Measurements from ENCODE around the gene CLIP2. TPM values are rescaled to one million over a fixed set of nuclear protein-coding genes. Genes with fewer than 3 reads are reported as not detected.
A peak's percentile ranks its signal among the peaks of the same experiment; 100 is the strongest.

CLIP2 gene
- total RNA-seq, 1 donor: 70.9 TPM

DNA sequence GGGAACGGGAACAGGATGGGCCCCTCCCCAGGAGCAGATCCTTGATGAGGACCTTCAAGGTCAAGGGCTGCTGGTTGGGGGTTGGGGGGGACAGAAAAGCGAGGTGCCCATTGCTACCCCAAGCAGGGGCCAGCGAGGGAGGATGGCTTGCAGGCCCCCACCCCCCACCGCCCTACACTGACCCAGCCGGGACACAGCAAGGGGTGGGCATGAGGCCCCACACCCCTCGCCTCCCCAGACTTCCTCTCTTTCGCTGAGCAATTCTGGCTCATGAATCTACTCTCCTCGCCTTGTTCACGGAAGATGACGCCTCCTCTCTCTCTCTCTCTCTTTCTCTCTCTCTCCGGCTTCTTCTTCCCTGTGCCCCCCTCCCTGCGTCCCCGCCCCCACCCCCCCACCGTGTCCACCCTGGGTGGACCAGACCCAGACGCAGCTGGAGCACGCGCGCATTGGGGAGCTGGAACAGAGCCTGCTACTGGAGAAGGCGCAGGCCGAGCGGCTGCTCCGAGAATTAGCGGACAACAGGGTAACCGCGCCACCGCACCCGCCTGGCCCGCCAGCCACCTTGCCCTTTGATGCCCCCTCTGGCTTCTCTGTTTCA lies 83.4 kb downstream of the CLIP2 start:
- Histone ChIP-seq H3K36me3 (ENCODE audit: insufficient read depth, low read length) (peaks cover 30% of the 10 kb centered on the region), H3K4me2 (ENCODE audit: insufficient read depth, low read length) (no peak overlapping the region), H4K20me1 (ENCODE audit: insufficient read depth, low read length) (no peaks in the 10 kb centered on the region), H3K79me2 (ENCODE audit: insufficient read depth, low read length) (no peaks in the 10 kb centered on the region), H3K9me3 (ENCODE audit: low read depth, low read length) (no peaks in the 10 kb centered on the region), H3K27ac (ENCODE audit: low read depth, low read length) (no peak overlapping the region), H3K4me3 (ENCODE audit: insufficient read depth, low read length) (no peak overlapping the region), H3K27me3 (ENCODE audit: insufficient read depth, low read length) (no peaks in the 10 kb centered on the region), H3K4me1 (ENCODE audit: insufficient read depth, low read length) (no peaks in the 10 kb centered on the region), H2AFZ (ENCODE audit: low read length) (no peak overlapping the region)
- peak; percentile 36 for DNase-seq (ENCODE audit: insufficient read length, low spot score, missing footprints)
- TF ChIP-seq CTCF (IDR thresholded peaks at IDR 0.05; ENCODE audit: extremely low read depth, low read depth, low read length): no peak

DNA sequence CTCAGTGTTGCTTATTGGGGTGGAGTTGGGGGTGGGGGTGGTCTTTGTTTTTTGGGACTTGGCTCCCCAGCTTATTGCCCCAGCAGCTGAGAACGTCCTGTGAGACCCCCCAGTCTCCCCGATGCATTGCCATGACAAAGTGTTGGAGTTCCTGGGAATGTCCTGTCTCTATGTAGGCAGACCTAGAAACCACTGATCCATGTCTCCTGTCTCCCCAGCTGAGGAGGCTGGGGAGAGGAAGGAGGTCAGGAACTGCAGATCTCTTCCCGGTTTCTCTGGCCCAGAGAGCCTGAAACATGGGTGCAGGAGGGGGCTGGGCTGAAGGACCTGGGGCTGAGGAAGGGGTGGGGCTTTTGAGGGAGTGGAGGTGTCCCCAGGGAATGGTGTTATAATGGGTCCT lies 84.3 kb downstream of the CLIP2 start:
- H2AFZ ChIP-seq (ENCODE audit: low read length): no peak overlapping the region
- no peak for TF ChIP-seq CTCF (IDR thresholded peaks at IDR 0.05; ENCODE audit: extremely low read depth, low read depth, low read length)

GRCh38 chr7:74375726-74376220 lies 86.6 kb downstream of the CLIP2 start:
- Histone ChIP-seq H4K20me1 (ENCODE audit: insufficient read depth, low read length) (no peaks in the 10 kb centered on the region), H2AFZ (ENCODE audit: low read length) (no peak overlapping the region), H3K4me3 (ENCODE audit: insufficient read depth, low read length) (no peak overlapping the region), H3K79me2 (ENCODE audit: insufficient read depth, low read length) (no peaks in the 10 kb centered on the region), H3K36me3 (ENCODE audit: insufficient read depth, low read length) (peaks cover 35% of the 10 kb centered on the region), H3K4me1 (ENCODE audit: insufficient read depth, low read length) (no peaks in the 10 kb centered on the region), H3K9me3 (ENCODE audit: low read depth, low read length) (no peaks in the 10 kb centered on the region), H3K4me2 (ENCODE audit: insufficient read depth, low read length) (no peak overlapping the region), H3K27ac (ENCODE audit: low read depth, low read length) (no peak overlapping the region), H3K27me3 (ENCODE audit: insufficient read depth, low read length) (no peaks in the 10 kb centered on the region)
- no peak for TF ChIP-seq CTCF (IDR thresholded peaks at IDR 0.05; ENCODE audit: extremely low read depth, low read depth, low read length)
- peak; percentile 62 for DNase-seq (ENCODE audit: insufficient read length, low spot score, missing footprints)

More for the DNA sequence above, 84.3 kb downstream of the CLIP2 start:
- H3K79me2 ChIP-seq (ENCODE audit: insufficient read depth, low read length): no peaks in the 10 kb centered on the region
- no peaks in the 10 kb centered on the region for H3K27me3 ChIP-seq (ENCODE audit: insufficient read depth, low read length)
- peaks cover 27% of the 10 kb centered on the region for H3K36me3 ChIP-seq (ENCODE audit: insufficient read depth, low read length)
- no peak overlapping the region for H3K4me3 ChIP-seq (ENCODE audit: insufficient read depth, low read length)
- H3K4me1 ChIP-seq (ENCODE audit: insufficient read depth, low read length): no peaks in the 10 kb centered on the region
- no peak overlapping the region for H3K4me2 ChIP-seq (ENCODE audit: insufficient read depth, low read length)
- H3K27ac ChIP-seq (ENCODE audit: low read depth, low read length): no peak overlapping the region
- H4K20me1 ChIP-seq (ENCODE audit: insufficient read depth, low read length): no peaks in the 10 kb centered on the region
- no peaks in the 10 kb centered on the region for H3K9me3 ChIP-seq (ENCODE audit: low read depth, low read length)
- DNase-seq (ENCODE audit: insufficient read length, low spot score, missing footprints): peak; percentile 29

- H2AFZ ChIP-seq (ENCODE audit: low read length): no peak overlapping the region
- DNase-seq (ENCODE audit: insufficient read length, low spot score, missing footprints): peak; percentile 73
- no peak overlapping the region for H3K27ac ChIP-seq (ENCODE audit: low read depth, low read length)
- H3K4me1 ChIP-seq (ENCODE audit: insufficient read depth, low read length): no peaks in the 10 kb centered on the region
- peaks cover 39% of the 10 kb centered on the region for H3K36me3 ChIP-seq (ENCODE audit: insufficient read depth, low read length)
- no peak overlapping the region for H3K4me2 ChIP-seq (ENCODE audit: insufficient read depth, low read length)
- H3K9me3 ChIP-seq (ENCODE audit: low read depth, low read length): no peaks in the 10 kb centered on the region
- TF ChIP-seq CTCF (IDR thresholded peaks at IDR 0.05; ENCODE audit: extremely low read depth, low read depth, low read length): no peak
- H3K4me3 ChIP-seq (ENCODE audit: insufficient read depth, low read length): no peak overlapping the region
- no peaks in the 10 kb centered on the region for H4K20me1 ChIP-seq (ENCODE audit: insufficient read depth, low read length)
- no peaks in the 10 kb centered on the region for H3K27me3 ChIP-seq (ENCODE audit: insufficient read depth, low read length)
- H3K79me2 ChIP-seq (ENCODE audit: insufficient read depth, low read length): no peaks in the 10 kb centered on the region
Measured at GRCh38 chr7:74376256-74377036, 87.2 kb downstream of the CLIP2 start.
